Colonic mucosa (tissue), 4 donors: ENCODE measurements around the gene ERFL. TPM values are rescaled to one million over a fixed set of nuclear protein-coding genes. Genes with fewer than 3 reads are reported as not detected.

Experiments
- DNase-seq: peaks from one replicate; pipeline ENCODE4 v3.0.0-alpha.2; 2020
- H3K27ac ChIP-seq: fragments of 200-600 bp; one replicate; pipeline ENCODE4 v1.8.0; 2021
- H3K27me3 ChIP-seq: fragments of 200-600 bp; one replicate; pipeline ENCODE4 v1.8.0; 2021
- H3K36me3 ChIP-seq: fragments of 200-600 bp; one replicate; pipeline ENCODE4 v1.8.0; 2021
- H3K4me1 ChIP-seq: fragments of 200-600 bp; one replicate; pipeline ENCODE4 v1.8.0; 2021; ENCODE audit warnings: mild to moderate bottlenecking
- H3K4me3 ChIP-seq: fragments of 200-600 bp; one replicate; pipeline ENCODE4 v1.8.0; 2021
- H3K9ac ChIP-seq, 2 donors: one replicate each; pipeline ENCODE4 v1.7.0; 2013; ENCODE audit warnings: control low read depth in 2 of 2, low read depth in 2 of 2, low read length in 2 of 2
- H3K9me3 ChIP-seq: fragments of 200-600 bp; one replicate; pipeline ENCODE4 v1.8.0; 2021
- CTCF ChIP-seq: fragments of 200-600 bp; IDR thresholded peaks from one replicate; pipeline ENCODE4 v1.8.0; 2022; ENCODE audit warnings: antibody characterized with exemption, mild to moderate bottlenecking
- intact Hi-C: fragments of 100-400 bp; cut with DNase I; formaldehyde crosslinking; loops from one replicate; pipeline ENCODE4 v1.14.1; 2022
- total RNA-seq, 2 donors: library from RNA; stranded (reverse); fragmentation: NEBNext Ultra II Directional in 1 of 2; extraction: Animal tissue kit (Norgen Biotek cat#: 25700) in 1 of 2; gene quantifications; one replicate each; pipeline ENCODE4 v1.2.1, GENCODE V29; 2021
- donor health status: healthy.
- donor health status: DM: no; HTN: no; CAD: no.
- donor health status: DM: no; HTN: no; CAD: no.

The ERFL gene
- total RNA-seq, 2 donors from 2014 or later = 0.42 to 0.47 TPM

DNA sequence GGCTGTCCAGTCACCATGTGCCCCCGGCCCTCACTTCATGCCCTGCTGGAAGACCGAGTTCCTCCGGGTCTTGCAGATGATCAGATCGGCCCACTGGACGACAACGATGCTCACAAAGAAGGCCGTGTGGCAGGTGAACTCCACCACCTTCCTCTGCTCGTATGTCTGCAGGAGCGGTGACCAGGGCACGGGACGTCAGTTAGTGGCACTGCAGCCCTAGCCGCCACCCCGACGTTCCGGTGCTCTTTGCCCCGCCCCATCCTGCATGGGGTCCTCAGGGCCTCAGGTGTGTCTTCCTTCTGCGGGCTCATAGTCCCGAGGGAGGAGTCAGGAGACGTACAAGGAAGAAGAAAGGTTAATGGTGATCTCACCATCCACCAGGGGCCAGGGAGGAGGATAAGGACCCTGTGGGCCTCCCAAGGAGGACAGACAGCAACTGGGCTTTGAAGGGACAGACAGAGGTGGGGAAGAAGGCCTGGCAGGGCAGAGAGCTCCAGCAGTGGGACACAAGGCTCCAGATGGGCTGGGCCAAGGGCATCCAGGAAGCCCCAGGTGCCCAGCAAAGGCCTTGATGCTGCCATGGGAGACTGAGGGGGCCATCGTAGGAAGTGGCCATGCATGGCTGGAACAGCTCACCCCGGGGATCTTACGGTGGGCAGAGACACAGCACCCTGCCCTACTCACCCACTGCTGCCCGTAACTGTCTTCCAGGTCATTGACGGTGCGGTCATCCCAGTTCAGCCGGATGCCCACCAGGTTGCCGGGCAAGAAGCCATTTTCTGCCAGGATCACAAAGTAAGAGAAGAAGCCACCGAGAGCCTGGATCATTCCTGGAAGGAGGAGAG, 40.7 kb upstream of the ERFL start:
- Histone ChIP-seq H3K4me1 (no peaks in the 10 kb centered on the region), H3K36me3 (no peaks in the 10 kb centered on the region), H3K27ac (no peak overlapping the region), H3K4me3 (no peak overlapping the region), H3K9me3 (no peaks in the 10 kb centered on the region), H3K9ac (no peak overlapping the region), H3K27me3 (no peaks in the 10 kb centered on the region)
- intact Hi-C loops = no loop called here
- DNase-seq = no peak
- TF ChIP-seq CTCF = no peak

GRCh38 chr19:41967054-41967783, 39.0 kb upstream of the ERFL start:
- TF ChIP-seq CTCF = no peak
- Histone ChIP-seq H3K27me3 (no peaks in the 10 kb centered on the region), H3K27ac (no peak overlapping the region), H3K9me3 (no peaks in the 10 kb centered on the region), H3K4me1 (no peaks in the 10 kb centered on the region), H3K36me3 (no peaks in the 10 kb centered on the region), H3K4me3 (no peak overlapping the region), H3K9ac (no peak overlapping the region)
- intact Hi-C loops = no loop called here
- no peak for DNase-seq

GRCh38 chr19:41965106-41965505, 36.9 kb upstream of the ERFL start:
- Histone ChIP-seq H3K4me1 (no peaks in the 10 kb centered on the region), H3K27me3 (no peaks in the 10 kb centered on the region), H3K9ac (no peak overlapping the region), H3K36me3 (no peaks in the 10 kb centered on the region), H3K27ac (no peak overlapping the region), H3K9me3 (no peaks in the 10 kb centered on the region), H3K4me3 (no peak overlapping the region)
- no peak for TF ChIP-seq CTCF
- intact Hi-C loops = no loop called here
- no peak for DNase-seq

- no peak for DNase-seq
- Histone ChIP-seq H3K4me1 (peaks cover 4% of the 10 kb centered on the region), H3K27ac (no peak overlapping the region), H3K9ac (no peak overlapping the region), H3K9me3 (no peaks in the 10 kb centered on the region), H3K27me3 (no peaks in the 10 kb centered on the region), H3K4me3 (no peak overlapping the region), H3K36me3 (no peaks in the 10 kb centered on the region)
- intact Hi-C loops = no loop called here
- TF ChIP-seq CTCF = no peak
These were observed 32.7 kb upstream of the ERFL start for GRCh38 chr19:41960973-41961372.

- H3K27ac ChIP-seq = peak within 1 kb of the TSS; percentile 94
- no peaks in the 10 kb centered on the region for H3K36me3 ChIP-seq
- peak; percentile 93 for DNase-seq
- TF ChIP-seq CTCF = no peak
- intact Hi-C loops = no loop called here
- peak within 1 kb of the TSS; percentile 92 to 95 for H3K9ac ChIP-seq
- H3K9me3 ChIP-seq = no peaks in the 10 kb centered on the region
- H3K4me1 ChIP-seq = peaks cover 4% of the 10 kb centered on the region
- no peaks in the 10 kb centered on the region for H3K27me3 ChIP-seq
- H3K4me3 ChIP-seq = peak within 1 kb of the TSS; percentile 94
These were observed 31.1 kb upstream of the ERFL start, which contains the start of gene RABAC1 for GRCh38 chr19:41959056-41960053. Gene RABAC1 (minus strand): TSS chr19:41959321. CDS start chr19:41959292, 29 bp downstream.
